Tongue (tissue), 2 donors: Measurements from ENCODE around the gene VPS18. TPM values are rescaled to one million over a fixed set of nuclear protein-coding genes. Genes with fewer than 3 reads are reported as not detected.

ENCODE experiments used
- DNase-seq: peaks from one replicate; pipeline ENCODE4 v3.0.0-alpha.2; 2015
- total RNA-seq: library from RNA; depleted of rRNA; stranded (reverse); fragments of >200 nt; gene quantifications from one replicate; pipeline ENCODE4 v1.2.3, GENCODE V29; 2014

Gene VPS18
- total RNA-seq, 1 donor from 2014 or later: 23.8 TPM

DNA sequence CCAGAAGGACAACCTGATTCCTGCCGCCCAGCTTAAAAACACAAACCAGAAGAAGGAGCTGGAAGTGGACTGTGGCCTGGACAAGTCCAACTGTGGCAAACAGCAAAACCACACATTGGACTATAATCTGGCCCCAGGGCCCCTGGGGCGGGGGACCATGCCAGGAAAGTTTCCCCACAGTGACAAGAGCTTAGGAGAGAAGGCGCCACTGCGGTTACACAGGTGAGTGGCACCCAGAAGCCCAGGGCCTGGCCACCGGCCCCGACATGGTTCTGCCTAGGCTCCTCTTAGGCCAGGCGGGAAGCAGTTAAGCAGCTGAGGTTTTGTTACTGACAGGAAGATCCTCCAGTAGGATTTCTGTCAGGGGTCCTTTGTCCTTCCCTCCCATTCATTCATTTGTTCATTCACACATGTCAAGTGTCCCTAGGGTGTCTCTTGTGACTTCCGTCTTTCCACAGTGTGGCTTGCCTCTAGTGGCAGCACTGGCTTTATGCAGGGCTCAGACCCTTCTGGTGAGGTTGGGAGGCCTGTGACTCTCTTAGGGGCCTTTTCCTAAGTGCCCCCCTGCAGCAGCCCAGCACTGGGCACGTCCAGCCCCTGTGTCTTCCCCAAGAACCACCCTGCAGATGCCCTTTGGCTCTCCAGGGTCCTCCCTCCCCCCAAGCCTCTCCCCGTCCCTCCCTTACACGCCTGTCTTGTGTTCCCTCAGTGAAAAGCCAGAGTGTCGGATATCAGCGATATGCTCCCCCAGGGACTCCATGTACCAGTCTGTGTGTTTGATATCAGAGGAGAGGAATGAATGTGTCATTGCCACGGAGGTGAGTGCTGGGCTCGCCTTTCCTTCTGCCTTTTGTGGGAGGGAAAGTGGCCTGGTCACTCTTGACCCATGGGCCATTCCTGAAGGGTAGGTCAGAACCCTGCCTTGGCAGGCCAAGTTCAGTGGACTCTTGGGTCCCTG is 42.7 kb downstream of the VPS18 start:
- no peak for DNase-seq

DNA sequence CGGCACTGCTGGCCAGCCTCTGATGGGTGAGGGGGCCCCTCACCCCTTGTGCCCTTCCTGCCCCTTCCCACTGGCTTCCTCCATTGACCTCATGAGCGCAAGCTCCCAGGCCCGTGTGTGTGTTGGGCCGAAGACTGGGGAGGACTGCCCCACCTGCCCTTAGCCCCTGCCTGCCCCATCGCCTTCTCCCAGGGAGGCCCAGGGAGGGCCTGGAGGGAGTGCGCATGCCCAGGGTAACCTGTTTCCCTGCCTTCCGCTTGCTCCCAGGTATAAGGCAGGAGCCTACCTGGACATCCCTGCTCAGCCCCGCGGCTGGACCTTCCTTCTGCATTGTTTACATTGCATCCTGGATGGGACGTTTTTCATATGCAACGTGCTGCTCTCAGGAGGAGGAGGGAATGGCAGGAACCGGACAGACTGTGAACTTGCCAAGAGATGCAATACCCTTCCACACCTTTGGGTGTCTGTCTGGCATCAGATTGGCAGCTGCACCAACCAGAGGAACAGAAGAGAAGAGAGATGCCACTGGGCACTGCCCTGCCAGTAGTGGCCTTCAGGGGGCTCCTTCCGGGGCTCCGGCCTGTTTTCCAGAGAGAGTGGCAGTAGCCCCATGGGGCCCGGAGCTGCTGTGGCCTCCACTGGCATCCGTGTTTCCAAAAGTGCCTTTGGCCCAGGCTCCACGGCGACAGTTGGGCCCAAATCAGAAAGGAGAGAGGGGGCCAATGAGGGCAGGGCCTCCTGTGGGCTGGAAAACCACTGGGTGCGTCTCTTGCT is 43.7 kb downstream of the VPS18 start:
- DNase-seq: no peak

GRCh38 chr15:40938536-40938870 is 44.3 kb downstream of the VPS18 start:
- no peak for DNase-seq

DNA sequence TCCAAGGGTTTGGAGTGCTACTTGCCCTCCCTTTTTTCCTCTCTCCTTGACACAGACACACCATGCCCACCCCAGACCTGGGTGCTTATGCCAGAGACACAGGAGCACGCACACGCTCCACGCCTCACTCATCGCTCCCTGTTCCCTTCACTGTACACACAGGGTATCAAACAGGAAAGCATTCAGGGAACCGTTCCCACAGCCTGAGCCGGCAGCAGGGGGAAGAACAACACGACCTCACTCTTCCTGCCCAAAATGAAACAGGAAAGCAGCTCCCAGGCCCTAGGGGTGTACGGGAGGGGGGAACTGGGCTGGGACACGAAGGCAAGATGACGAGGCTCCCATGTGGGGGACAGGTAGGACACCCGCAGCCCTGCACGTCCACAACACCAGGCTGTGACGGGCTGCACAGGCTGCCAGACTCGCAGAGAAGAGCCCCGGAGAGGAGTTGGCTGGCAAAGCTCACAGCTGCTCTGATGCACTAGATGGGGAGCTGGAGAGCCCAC is 46.1 kb downstream of the VPS18 start:
- DNase-seq: no peak

GRCh38 chr15:40941068-40941527 is 46.8 kb downstream of the VPS18 start:
- no peak for DNase-seq

DNA sequence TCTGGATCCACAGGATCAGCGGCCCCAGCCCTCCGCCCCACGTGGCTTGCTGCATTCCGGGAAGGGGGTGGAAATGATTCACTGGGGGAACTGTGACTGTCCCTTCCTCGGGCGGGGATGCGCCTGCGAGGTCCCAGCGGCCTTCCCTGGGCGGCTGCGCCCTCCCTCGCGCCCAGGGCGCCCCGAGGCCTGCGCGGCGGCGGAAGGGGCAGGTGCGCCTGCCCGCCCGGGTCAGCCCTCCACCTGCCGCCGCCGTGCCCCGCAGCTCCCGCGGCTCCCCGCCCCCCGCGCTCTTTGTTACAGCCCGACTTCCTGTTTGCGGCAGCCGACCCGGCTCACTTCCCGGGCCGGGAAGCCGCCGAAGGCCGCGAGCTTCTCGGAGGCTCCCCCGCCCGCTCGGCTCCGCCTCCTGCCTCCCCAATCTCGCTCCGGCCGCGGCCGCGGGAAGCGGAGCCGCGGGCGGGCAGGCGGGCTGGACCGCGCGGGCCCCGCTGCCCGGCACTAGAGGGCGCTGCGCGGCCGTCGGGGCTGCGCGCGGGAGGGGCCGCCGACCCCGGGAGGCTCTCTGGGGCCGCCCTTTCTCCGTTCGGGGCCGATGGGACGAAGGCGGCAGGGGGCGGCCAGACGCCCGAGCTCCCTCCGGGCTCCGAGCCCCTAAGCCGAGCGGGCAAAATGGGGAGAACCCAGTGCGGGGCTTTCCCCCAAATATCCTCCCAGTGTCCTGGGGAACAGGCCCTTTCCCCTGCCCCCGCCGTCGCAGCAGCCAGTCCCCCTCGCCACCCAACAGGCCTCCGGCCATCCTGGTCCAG is 47.5 kb downstream of the VPS18 start:
- DNase-seq: peak; percentile 82

DNA sequence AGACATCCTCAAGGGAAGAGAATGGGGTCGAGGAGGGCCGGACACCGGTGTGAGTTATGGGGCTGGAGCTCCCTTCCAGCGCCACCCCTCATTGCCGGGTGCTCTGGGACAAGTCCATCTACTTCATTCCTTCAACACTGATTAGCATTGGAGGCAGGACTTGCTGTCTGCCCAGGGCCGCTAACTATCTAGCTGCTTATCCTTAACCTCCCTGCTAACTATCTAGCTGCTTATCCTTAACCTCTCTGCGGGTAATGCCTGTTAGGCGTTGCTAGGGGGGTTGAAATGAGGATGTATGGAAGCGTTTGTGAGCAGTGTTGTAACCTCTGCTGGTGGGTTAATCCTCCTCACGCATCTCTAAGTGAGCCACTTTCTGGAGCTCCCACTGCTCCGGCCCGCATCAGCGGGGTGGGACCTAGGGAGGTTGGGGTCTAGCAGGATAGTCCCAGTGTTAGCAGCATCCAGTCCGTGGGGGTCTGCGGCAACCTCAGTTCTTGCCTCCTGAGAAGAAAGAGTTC is 48.1 kb downstream of the VPS18 start:
- DNase-seq: no peak

DNA sequence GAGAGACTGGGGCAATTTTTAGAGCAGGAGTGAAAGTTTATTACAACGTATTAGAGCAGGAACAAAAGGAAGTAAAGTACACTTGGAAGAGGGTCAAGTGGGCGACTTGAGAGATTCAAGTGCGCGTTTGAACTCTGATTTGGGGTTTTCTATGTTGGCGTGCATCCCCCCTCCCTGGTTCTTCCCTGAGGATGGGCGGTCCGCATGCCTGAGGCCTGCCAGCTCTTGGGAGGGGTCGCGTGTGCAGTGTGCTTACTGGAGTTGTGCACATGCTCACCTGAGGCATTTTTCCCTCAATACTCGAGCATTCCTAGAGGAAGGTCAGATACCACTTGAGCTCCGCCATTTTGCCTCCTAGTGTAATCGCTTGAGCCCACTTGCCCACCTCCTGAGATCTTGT is 48.6 kb downstream of the VPS18 start:
- DNase-seq: no peak

GRCh38 chr15:40943764-40944365 is 49.6 kb downstream of the VPS18 start:
- DNase-seq: no peak

DNA sequence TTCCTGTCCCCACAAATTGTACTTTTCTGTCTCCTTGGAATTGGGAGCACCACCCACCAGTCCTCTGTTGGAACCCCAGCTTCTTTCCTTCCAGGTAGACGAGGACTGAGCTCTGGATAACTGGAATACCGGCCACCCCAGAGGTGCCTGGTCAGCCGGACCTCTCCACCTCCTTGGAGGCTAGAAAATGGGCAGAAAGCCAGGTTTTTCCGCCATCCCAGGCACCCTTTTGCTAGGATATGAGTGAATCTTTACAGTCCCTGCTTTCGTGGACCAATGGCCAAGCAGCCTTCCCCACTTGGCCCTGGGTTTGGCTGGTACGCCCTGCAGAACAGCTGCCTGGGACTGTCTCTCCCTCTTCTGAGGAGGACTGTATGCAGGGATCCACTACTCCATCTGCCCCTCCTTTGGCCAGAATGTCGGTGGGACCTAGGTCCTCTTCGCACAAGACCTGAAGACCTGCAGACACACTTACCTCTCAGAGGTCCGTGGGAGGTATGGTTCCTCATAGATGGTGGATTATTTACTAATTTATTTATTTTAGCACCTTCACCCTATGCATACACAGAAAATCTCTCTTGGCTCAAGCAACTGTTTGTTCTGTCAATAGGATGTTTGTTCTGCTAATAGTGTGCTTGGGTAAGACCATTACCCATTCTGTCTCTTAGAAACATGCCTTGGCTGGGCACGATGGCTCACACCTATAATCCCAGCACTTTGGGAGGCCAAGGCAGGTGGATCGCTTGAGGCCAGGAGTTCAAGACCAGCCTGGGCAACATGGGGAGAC is 50.5 kb downstream of the VPS18 start:
- DNase-seq: no peak

DNA sequence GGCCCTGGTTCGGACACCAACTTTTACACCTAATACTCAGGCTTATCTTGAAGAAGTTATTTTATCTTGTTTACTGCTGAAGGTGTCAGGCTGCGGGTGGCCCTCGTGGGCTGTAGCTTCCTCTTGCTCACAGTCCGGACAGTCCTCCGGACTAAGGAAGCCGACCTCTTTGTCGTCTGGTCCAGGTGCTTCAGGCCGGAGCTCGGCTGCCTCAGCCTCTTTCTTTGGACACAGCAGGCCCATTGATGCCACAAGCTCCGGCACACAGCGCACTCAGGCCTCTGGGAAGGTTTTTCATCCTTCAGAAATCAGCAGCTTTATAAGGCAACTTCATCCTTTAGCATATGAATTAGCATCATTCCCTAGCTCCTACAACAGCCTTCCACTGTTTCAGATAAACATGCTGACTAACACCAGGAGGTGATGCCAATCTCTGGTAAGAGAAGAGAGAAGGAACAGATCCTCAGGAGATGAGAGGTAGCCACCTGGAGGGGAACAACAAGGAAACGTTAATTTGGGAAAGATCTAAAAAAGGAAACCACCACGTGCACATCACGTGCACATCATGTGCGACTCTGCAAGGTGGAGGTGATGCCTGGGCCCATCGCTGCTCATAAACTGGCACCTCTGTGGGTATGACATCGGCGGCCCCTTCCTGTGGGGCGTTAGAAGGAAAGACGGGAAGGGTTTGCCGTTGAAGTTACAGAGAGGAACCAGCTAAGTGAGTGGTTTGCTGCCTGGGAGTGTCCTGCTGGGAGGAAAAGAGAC is 54.6 kb downstream of the VPS18 start:
- DNase-seq: no peak

GRCh38 chr15:40949756-40950207 is 55.5 kb downstream of the VPS18 start:
- DNase-seq: no peak

DNA sequence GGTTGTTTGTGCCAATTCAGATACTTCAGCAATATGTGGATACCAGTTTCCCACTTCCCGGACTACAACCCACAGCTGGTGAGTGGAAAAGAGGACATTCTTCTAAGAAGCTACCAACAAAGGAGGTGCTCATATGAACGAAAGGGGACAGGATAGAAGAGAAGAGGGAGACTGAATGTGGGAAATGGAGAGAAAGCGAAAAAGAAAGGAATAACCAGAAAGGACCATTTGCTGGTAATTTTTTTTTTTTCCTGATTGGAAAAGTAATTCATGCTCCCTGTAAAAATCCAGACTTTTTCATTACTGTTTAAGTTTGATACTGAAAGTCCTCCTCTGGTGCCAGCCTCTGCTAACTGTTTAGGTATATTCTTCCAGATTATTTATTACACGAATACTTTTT is 57.5 kb downstream of the VPS18 start:
- no peak for DNase-seq

DNA sequence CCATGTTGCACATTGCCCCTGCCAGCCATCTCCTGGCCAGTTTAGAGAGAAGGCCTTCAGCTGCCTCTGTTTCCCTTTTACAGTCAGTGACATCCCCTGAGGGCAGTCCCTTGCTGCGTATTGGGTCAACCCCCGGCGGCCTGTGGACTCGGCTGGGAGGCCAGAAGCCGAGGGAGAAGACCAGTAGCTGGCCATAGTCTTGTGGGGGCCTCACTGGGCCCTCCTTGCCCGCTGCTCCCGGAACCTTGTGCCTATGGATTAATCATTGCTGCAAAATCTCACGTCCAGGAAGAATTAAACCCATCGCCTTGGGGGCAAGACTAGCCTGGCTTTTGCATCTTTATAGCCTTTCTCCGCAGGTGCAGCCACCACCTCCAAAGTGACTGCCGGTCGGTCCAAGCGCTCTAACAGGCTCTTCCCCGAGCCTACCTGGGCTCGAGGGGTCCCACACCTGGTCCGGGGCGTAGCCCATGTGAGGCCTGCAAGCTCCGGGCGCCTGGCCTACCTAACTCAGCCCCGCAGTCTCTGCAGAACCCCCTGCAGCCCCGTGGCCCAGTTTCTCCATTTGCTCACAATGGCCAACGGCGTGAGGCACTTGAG is 58.2 kb downstream of the VPS18 start:
- DNase-seq: no peak

DNA sequence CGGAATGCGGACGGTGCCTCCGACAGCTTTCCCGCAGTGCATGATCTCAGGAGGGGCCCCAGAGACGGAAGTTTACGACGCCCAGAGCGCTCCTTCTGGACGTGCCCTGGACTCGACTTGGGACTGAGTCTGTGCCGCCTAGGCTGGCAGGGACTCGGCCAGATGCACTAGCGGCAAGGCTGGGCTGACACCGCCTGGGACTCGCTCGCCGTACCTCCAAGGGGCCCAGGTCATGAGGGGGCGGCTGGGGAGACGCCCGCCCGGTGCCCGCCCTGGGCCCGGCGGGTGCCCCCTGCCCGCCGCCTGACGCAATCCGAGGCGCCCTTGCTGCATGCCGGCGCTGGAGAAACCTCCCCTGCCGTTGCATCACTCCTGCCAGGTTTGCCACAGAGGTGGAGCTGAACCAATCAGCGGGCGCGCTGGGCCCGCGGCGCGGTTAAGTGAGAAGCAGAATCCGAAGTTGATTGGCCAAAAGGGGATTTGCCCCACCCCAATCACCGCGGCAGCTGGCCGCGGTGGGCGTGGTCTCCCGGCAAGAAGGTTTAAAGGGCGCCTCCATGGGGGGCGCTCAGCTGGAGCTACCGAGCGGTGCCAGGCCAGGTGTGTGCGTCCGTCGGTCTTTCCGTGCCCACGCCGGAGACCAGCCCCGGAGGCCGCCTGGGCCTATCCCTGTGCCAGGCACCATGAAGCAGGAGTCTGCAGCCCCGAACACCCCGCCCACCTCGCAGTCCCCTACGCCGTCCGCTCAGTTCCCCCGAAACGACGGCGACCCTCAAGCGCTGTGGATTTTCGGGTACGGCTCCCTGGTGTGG is 58.9 kb downstream of the VPS18 start, which contains the start of gene CHAC1:
Gene CHAC1, plus strand, starts transcription at position 571 of the 812 bp plus-strand sequence. Its CDS starts 113 bp downstream, at position 684.
- peak; percentile 93 for DNase-seq
